ENCODE results near the gene TBL1X. TPM values are rescaled to one million over a fixed set of nuclear protein-coding genes. Genes with fewer than 3 reads are reported as not detected.

The TBL1X gene
- total RNA-seq, 8 experiments from 2014 or later, result 5.5 to 19.4 (median 9.0) TPM

DNA sequence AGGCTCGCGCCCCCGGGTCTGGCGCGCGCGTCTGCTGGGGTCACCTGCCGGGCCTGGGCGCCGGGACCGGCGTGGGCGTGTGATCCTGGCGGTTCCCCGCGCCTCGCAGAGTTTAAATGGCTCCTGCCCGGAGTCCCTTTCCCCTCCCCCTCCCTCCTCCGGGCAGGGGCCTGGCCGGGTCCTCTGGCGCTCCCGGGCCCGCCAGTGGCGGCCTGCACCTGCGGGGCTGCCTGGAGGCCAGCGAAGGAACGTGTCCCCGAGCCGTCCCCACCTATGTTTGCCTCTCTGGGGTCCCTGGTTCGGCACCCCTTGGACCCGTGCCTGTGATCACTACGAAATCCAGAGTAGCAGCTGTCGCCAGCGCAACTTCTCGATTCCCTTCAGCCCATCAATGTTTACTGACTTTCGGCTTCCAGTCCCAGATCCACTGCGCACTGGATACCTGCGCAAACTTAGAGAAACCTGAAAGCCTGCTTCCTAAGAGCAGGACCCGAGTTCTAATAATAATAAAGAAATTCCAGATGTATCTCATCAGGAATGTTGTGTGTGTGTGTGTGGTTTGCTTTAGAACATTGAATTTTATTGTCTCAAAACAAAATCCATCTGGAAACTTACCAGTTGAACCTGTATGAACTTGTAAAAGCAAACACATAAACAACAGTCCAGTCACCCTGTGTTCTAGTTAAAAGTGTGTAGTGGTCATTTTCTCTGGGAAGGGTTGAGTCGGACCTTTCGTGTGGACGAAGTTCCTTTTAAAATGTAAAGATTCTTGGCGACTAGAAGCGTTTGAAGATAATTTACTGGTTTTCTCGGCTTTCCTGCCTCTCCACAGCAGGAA is 322.2 kb downstream of the TBL1X start:
- H3K27ac ChIP-seq, result peak overlapping the region in 1 of 2 donors; percentile 44
- 0 to 10% (median 2%) methylated on average over 2 to 11 of the region's 45 CpGs; no CpG with 5 or more reads in 6 of the 10 experiments for WGBS, 10 experiments
- ATAC-seq (replicated peaks in 6 of 8), result peak in 7 of 8 experiments; percentile 28 to 60 (median 45)
- H3K4me1 ChIP-seq (replicated peaks in 1 of 2), result peaks cover 0 to 6% of the 10 kb centered on the region in 2 donors
- peak overlapping the region; percentile 45 to 93 (median 75) for H3K4me3 ChIP-seq
- in situ Hi-C loops (cut with MboI; ENCODE audit: low pct_unique_long_range_greater_than_20kb in 2 of 9, low sequenced_read_pairs in 9 of 9, unreplicated experiment in 9 of 9), result no loop called here

DNA sequence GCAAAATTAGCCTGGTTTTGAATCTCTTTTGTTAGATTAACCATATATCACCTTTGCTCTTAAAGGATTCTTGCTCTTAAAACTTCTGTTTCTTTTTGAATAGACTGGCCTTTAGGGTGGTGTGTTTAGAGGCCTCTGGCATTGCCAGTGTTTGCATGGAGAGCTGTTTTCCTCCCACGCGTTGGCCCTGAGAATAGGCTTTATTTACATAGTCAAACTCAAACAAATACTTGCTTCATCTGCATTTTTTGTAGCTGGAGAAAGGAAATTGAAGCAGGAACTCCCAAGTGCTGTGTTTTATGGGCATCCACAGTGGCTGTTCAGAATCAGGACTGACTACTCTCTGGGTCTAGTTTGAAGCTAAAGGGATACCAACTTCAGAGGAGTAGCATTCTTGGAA is 324.1 kb downstream of the TBL1X start:
- no peak overlapping the region for H3K27ac ChIP-seq
- peak in 5 of 8 experiments; percentile 13 to 70 (median 49) for ATAC-seq (replicated peaks in 6 of 8)
- 15% methylated on average over 2 of the region's 2 CpGs; no CpG with 5 or more reads in 9 of the 10 experiments for WGBS, 10 experiments
- H3K4me1 ChIP-seq (replicated peaks in 1 of 2), result peaks cover 0 to 6% of the 10 kb centered on the region in 2 donors
- in situ Hi-C loops (cut with MboI; ENCODE audit: low pct_unique_long_range_greater_than_20kb in 2 of 9, low sequenced_read_pairs in 9 of 9, unreplicated experiment in 9 of 9), result no loop called here
- H3K4me3 ChIP-seq, result no peak overlapping the region

DNA sequence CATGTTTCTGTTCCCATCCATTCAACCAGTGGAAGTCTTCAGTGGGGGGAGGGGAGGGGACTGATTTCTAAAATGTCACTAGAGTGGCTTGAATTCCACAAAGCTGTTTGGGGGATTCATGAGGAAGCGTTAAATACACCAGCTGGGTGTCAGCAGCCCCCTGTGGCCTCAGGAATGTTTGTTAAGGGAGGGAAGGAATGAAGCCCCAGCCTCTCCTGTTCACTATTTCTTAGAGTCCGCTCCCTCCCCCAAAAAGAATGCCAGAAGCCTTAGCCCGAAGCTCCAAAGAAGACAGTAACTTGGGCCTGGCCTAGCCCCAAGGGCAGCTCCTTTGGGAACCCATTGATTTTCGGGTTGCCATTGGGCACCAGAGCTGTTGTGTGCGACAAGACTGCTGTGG is 324.7 kb downstream of the TBL1X start:
- 58 to 80% (median 80%) methylated on average over 1 to 4 of the region's 5 CpGs; no CpG with 5 or more reads in 7 of the 10 experiments for WGBS, 10 experiments
- no peak overlapping the region for H3K4me3 ChIP-seq
- no peak overlapping the region for H3K27ac ChIP-seq

More for the DNA sequence above, 324.7 kb downstream of the TBL1X start:
- ATAC-seq (replicated peaks in 6 of 8), result no peak
- in situ Hi-C loops (cut with MboI; ENCODE audit: low pct_unique_long_range_greater_than_20kb in 2 of 9, low sequenced_read_pairs in 9 of 9, unreplicated experiment in 9 of 9), result no loop called here
- H3K4me1 ChIP-seq (replicated peaks in 1 of 2), result peaks cover 0 to 6% of the 10 kb centered on the region in 2 donors

All from motor neuron (in vitro differentiated cells).